ENCODE results near the gene THSD4.
A peak's percentile ranks its signal among the peaks of the same experiment; 100 is the strongest.

Gene THSD4

DNA sequence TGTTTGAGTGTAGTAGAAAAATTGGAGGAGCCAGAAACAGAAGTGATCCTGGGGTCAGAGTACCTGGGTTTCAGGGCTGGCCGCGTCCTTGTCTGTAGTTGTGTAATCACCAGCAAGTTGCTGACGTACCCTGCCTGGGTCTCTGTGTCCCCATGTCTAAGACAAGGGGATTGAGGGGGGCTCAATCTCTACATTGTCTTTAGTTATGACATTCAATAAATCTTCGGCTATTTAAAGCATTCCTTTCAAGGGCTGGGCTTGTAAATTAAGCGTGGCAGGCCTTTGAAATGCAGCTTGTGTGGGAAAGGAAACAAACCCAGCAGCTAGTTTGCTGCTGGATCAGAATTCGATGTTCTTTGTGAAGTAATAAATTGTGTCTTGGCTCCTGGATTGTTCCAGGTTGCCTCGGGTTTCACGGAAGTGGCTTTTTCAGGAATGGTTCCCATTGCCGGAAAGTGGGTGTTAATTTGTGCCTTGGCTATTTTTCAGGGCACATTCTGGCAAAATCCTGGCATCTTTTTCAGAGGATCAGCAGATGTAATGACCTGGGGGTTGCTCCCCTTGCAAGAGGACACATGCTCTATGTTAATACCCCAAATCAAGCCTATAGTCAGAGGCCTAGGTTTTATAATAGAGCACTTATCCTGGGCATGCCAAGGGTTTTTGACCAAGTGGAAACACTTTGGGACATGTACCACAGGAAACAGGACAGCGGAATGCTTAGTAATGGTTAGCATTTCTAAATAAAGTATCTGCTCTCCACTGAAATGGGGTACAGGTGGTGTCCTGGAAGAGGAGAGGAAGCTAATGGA lies 400.3 kb downstream of the THSD4 start:
- no peak for DNase-seq

GRCh38 chr15:71517751-71518150 lies 402.5 kb downstream of the THSD4 start:
- no peak for DNase-seq

GRCh38 chr15:71518661-71519060 lies 403.4 kb downstream of the THSD4 start:
- DNase-seq, result no peak

- no peak for DNase-seq
Observed at GRCh38 chr15:71526060-71526820, 411.0 kb downstream of the THSD4 start.

- no peak for DNase-seq
Observed at GRCh38 chr15:71529361-71529760, 414.1 kb downstream of the THSD4 start.

DNA sequence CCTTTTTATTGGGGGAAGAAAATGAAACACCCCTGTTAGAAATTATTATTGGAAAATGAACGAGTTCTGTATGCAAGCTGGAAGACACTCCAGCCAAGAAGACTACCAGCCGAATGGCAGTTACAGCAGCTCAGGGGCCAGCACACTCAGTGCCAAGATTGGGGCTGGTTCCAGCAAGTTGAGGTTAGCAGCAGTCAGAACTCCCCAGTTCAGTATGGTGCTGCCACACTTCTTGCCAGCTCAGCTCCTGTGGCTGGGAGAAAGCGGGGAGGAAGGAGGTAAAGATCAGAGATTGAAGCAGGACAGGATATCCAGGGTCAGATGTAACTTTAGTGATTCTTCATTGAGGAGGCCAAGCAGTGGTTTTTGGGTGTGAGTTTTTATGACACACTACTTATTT lies 414.8 kb downstream of the THSD4 start:
- no peak for DNase-seq

GRCh38 chr15:71532994-71533393 lies 417.7 kb downstream of the THSD4 start:
- DNase-seq, result peak; percentile 9 to 28

- DNase-seq, result no peak
Observed at GRCh38 chr15:71538181-71538580, 422.9 kb downstream of the THSD4 start.

DNA sequence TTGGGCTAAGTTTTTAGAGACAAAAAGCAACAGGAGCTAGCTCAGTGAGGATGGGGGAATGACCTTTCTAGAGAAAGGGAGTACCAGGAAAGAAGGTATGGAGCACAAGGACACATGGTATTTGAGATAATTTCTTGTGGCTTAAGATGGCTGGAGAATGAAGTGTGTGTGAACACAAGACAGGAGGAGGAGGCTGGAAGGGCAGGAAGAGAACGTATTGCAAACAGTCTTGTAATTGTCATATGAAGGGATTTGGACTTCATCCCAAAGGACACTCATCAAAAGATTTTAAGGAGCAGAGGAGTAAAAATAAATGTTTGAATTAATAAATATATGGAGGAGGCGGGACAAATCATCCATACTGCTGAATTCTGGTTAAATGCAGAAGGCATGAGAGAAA lies 426.5 kb downstream of the THSD4 start:
- DNase-seq, result no peak

- no peak for DNase-seq
Observed at GRCh38 chr15:71542836-71543235, 427.6 kb downstream of the THSD4 start.

DNA sequence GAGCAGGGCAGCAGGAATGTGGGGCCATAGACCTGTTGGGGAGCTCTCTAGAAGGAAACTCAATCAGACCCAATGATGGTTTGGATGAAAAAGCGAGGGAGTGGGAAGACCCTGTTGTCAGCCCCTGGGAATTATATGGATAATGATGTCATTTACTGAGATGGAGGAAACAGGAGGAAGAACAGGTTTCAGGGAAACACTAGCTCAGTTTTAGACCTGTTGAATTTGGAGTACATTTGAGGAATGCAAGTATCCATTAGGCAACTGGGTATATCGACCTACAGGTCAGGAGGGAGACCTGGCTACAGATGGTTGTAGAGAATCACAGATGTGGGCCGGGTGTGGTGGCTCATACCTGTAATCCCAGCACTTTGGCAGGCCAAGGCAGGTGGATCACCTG lies 428.1 kb downstream of the THSD4 start:
- no peak for DNase-seq

GRCh38 chr15:71545223-71545760 lies 430.0 kb downstream of the THSD4 start:
- no peak for DNase-seq

DNA sequence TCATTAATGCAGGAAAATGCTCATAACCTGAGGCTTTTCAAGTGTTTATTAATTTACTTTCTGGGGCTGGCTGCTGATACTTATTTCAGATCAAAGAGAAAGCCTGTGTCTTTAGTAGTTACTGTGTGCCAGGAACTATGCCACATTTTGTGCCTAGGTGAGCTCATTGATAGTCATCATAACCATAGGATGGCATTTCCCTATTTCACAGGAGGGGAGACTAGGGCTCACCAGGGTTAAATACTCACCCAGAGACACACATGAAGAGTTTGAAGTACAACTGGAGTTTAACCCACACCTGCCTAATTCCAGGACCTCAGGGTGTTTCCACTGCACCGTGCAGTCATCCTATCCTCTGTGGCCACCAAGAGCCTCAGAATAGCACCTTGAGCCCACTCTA lies 430.7 kb downstream of the THSD4 start:
- no peak for DNase-seq

DNA sequence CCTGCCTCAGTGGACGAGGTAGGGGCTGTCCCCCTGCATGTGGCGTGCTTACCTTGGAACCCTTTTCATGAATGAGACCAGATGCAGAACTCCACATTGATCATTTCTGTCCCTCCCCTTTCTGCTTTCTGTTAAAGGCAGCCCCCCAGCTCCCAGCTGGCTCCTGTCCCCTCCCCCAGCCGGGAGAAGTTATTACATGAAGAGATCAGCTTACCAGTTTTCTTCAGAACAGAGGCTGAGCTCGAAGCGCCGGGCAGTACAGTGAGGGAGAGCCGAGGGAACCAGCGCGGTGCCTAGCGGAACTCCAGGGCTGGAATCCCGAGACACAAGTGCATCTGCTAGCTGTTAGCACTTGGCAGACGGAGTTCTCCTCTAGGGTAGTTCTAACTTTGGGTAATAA lies 431.7 kb downstream of the THSD4 start:
- DNase-seq, result no peak

DNA sequence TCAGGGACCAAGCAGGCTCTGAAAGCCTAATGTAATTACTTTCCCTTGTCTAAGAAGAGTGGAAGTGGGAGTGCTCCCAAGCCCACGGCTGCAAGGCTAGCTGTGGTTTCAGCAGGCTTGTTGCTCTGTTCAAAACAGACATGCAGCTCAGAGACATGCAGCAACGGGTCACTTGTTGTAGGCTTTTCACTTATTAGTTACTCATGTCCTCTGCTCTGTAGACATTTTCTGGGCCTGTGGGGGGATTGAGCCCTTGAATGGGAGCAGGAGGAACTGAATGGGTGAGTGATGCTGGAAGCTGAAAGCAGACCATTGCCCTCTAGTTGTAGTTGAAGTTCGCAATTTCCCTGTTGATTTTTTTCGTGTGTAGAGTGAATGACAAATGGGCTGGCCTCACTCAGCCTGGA lies 433.1 kb downstream of the THSD4 start:
- no peak for DNase-seq

DNA sequence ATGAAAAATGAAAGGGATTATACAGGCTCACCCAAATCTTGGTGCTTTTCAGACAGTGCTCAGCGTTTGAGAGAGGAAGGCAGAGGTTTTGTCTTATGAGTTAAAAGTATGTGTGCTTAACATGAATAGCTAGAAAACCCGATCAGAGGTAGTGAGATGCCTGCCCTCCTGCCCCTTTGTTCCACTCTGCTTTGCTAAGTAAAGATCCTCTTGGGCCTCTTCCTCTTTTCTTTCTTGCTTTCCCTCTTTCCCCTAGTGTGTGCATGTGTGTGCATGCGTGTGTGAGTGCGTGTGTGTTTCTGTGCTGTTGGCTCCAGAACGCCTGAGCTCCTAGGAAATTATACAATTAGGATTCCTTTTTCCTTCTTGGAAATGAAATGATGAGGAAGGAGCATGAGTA lies 433.8 kb downstream of the THSD4 start:
- DNase-seq, result no peak

- no peak for DNase-seq
Observed at GRCh38 chr15:71549697-71550096, 434.4 kb downstream of the THSD4 start.

GRCh38 chr15:71551566-71551965 lies 436.3 kb downstream of the THSD4 start:
- no peak for DNase-seq

- DNase-seq, result no peak
Observed at GRCh38 chr15:71559098-71559497, 443.8 kb downstream of the THSD4 start.

GRCh38 chr15:71559616-71560015 lies 444.3 kb downstream of the THSD4 start:
- no peak for DNase-seq

GRCh38 chr15:71562251-71562650 lies 447.0 kb downstream of the THSD4 start:
- DNase-seq, result no peak

GRCh38 chr15:71564217-71564616 lies 448.9 kb downstream of the THSD4 start:
- no peak for DNase-seq

DNA sequence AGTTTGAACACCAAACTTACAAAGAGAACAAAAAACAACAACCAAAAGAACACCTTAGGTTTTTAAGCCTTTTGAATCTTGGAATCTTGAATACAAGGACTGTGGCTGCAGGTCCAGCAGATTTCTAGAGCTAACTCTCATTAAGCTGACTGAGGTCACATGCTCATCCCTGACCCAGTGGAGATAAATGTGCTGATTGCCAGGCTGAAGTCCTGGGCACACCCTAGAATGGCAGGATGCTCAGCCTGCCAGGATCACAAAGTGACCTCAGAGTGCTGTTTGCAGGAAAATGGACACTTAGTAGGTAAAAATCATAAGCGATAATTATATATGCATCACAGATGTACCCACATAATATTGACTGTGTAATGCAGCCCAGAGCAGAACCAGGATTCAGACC lies 449.7 kb downstream of the THSD4 start:
- no peak for DNase-seq

DNA sequence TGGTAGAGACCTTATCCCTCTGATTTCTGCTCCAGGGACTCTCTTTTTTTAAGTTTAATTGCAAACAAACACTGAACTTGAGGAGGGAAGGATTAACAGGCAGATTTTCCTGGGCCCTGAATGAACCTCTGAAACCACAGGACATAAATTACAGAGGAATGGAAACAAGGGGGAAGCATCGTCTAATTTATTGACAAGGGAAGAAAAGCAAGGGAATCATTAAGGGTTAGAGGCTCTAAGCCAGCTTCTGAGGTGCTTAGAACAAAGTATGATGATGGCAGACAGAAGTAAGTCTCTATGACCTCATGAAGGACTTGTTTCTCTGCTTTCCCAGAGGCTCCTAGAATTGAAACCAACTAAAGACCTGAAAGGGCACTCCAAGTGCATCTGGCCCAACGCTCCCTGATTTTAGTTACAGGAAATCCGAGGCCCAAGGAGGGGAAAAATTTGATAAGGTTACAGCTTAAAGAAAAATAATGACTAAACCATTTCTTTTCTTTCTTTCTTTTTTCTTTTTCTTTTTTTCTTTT lies 450.4 kb downstream of the THSD4 start:
- DNase-seq, result no peak

Data from Kasumi-1 (cell line).